GM10248 (cell line): Measurements from ENCODE around the gene ZNF71.

ENCODE experiments used
- CTCF ChIA-PET: fragments of 300-600 bp; sonication (Branson Sonifier 250); formaldehyde crosslinking; extraction: SDS; loops from one replicate; lab custom pipeline; 2021; ENCODE audit warnings: antibody characterized with exemption; lab: Yijun Ruan, JAX
- POLR2A ChIA-PET: fragments of 350-650 bp; sonication (Branson Sonifier 250); formaldehyde crosslinking; extraction: SDS; loops from one replicate; lab custom pipeline; 2020; ENCODE audit warnings: antibody characterized with exemption; lab: Yijun Ruan, JAX
- DNase-seq: peaks from one replicate; pipeline ENCODE4 v3.0.0; 2012; ENCODE audit errors: extremely low spot score
- CTCF ChIP-seq: IDR thresholded peaks from 2 replicates; pipeline ENCODE4 v1.5.1; 2012; ENCODE audit warnings: mild to moderate bottlenecking, low read depth; ENCODE audit errors: extremely low read depth, missing control alignments, control extremely low read depth

ZNF71 gene

GRCh38 chr19:56633021-56633420, 37.9 kb downstream of the ZNF71 start:
- ChIA-PET CTCF (no interaction called here), POLR2A (no interaction called here)
- TF ChIP-seq CTCF, result no peak
- no peak for DNase-seq

- POLR2A ChIA-PET, result no interaction called here
Observed at GRCh38 chr19:56637976-56638555, 43.0 kb downstream of the ZNF71 start.

GRCh38 chr19:56639217-56639616, 44.1 kb downstream of the ZNF71 start:
- ChIA-PET POLR2A (no interaction called here), CTCF (no interaction called here)
- TF ChIP-seq CTCF, result no peak
- DNase-seq, result no peak

More at GRCh38 chr19:56637976-56638555, 43.0 kb downstream of the ZNF71 start:
- CTCF ChIA-PET, result no interaction called here
- no peak for TF ChIP-seq CTCF
- DNase-seq, result peak; percentile 33

- DNase-seq, result no peak
- no peak for TF ChIP-seq CTCF
- CTCF ChIA-PET, result no interaction called here
- POLR2A ChIA-PET, result no interaction called here
Observed at GRCh38 chr19:56642711-56643459, 47.8 kb downstream of the ZNF71 start, which contains the start of gene SMIM17. SMIM17 (plus strand) TSS chr19:56643159; CDS start chr19:56645668, 2,509 bp downstream.

- no peak for TF ChIP-seq CTCF
- ChIA-PET POLR2A (no interaction called here), CTCF (no interaction called here)
- DNase-seq, result no peak
Observed at GRCh38 chr19:56643460-56643955, 48.4 kb downstream of the ZNF71 start.

- no peak for TF ChIP-seq CTCF
- POLR2A ChIA-PET, result no interaction called here
- DNase-seq, result no peak
- CTCF ChIA-PET, result no interaction called here
Observed at GRCh38 chr19:56654151-56654550, 59.0 kb downstream of the ZNF71 start.
